COLO829 (cell line): Measurements from ENCODE around the gene OR2D2.
"Not testable (repeated sequence)": the region's sequence is repeated elsewhere in the genome, so short reads cannot be mapped to it uniquely, and the experiment has no call there.

Source experiments
- DNase-seq: peaks from one replicate; pipeline ENCODE4 v3.0.0; 2012; ENCODE audit warnings: low spot score

The OR2D2 gene, protein sequence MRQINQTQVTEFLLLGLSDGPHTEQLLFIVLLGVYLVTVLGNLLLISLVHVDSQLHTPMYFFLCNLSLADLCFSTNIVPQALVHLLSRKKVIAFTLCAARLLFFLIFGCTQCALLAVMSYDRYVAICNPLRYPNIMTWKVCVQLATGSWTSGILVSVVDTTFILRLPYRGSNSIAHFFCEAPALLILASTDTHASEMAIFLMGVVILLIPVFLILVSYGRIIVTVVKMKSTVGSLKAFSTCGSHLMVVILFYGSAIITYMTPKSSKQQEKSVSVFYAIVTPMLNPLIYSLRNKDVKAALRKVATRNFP

DNA sequence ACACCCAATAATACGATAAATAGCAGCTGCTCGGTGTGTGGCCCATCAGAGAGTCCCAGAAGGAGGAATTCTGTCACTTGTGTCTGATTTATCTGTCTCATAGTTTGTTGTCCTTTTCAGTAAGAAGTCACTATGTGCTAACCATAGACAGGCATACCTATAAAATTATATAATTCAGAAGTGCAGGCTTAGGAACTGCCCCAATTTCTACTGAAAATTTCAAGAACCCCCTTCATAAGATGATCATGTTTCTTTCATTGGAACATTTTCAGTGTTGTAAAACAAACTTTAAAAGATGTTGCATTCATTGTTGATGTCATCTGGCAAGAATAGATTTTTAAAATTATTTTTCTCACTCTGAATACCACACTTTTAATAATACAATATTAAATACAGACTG, at the start of gene OR2D2:
OR2D2 (minus strand) TSS at position 101 of the 400 bp plus-strand sequence; CDS start at position 101, 0 bp downstream.
- no peak for DNase-seq

DNA sequence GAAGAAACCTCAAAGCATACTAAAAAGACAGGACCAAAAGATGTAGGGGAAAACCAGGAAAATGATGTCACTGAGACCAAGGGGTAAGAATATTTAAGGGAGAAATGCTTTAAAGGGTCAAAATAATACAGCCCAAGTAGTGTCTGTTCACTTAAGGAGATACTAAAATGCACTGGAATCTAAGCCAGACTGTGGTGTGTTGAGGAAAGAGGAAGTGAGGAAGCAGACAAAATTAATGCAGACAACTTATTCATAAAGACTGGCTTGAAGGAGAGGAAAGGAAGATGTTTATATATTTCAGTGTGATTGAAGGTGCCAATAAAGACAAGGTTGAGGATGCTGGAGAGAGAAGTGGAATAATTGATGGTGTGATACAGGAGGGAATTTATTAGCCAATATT, 49.7 kb upstream of the OR2D2 start:
- no peak for DNase-seq

DNA sequence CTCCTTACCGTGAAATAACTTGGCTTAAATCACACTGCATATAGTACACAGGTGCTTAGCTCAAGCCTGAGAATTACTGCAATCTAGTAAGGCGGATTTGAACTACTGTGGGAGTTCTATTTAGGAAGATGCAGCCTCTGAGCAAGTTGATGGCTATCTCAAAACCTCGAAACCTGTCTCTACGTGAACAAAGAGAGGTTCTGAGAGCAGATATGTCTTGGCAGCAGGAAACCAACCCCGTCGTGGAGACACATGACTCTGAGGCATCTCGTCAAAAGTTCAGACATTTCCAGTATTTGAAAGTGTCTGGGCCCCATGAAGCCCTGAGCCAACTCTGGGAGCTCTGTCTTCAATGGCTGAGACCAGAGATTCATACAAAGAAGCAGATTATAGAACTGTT, 39.8 kb upstream of the OR2D2 start:
- no peak for DNase-seq

DNA sequence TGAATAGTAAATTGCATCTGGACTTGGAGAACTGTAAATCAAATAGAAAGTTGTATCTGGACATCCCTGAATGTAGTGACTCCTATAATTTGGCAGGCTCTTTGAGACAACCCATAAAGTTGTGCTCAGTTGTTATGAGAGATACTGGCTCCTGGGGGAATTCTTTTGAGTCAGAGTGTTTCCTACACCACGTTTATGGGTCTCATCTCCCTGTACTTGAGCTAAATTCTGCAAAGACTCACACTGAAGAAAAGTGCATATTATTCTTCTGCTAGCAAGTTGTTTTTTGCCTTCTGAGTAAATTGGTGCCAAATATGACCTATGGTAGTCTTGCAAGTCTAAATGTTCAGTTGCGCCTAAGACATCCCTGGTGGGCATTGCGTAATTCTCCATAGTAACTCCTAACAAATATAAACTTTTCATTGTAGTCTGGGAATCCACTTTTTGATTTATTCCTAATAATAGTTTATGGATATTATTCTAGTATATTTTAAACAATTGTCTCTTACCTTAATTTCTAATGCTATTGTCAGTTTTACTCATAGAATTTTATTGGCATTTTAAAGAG, 38.9 kb upstream of the OR2D2 start:
- DNase-seq, result no peak

DNA sequence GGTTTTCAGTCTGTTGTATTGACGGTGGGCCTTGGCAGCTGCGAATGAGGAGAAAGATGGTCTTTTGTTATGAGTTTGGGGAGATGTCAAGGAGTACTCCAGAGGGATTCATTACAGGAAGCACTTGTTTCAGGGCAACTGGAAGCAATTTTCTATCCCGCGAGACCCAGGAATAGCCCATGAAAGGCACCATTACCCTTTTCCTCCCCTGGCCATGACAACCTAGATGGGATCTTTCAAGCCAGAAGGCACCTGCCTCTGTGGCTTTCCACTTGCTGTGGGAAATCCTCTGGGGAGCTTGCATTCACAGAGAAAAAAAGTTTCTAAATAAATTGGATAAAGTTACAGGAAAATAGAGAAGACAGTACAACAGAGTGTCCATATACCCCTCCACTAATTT, 36.6 kb upstream of the OR2D2 start:
- DNase-seq, result no peak

DNA sequence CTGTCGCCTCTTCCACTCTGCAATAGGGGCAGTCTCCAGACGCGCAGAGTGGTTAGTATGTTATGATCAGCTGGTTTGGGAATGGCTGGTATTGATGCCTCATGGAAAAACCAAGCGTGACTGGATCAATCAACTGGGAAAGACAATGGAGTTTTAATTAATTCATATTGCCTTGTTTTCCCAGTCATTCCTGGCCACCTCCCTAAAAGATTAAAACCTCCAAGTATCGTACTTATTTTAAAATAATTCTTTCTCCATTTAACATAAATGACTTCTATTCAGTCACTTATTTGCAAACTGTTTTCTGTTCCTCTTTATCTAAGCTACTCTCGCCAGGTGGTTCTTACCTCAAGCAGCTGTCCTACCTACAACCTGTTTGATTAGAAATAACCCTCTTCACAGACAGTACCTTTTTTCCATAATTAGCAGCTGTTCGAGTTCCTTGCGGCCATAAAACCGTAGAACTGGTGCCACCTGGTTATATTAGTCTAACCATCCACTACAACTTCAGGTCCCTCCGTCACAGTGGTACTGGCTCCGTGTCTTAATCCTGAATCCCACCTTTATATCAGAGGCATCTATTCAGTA, 34.8 kb upstream of the OR2D2 start:
- DNase-seq, result no peak

DNA sequence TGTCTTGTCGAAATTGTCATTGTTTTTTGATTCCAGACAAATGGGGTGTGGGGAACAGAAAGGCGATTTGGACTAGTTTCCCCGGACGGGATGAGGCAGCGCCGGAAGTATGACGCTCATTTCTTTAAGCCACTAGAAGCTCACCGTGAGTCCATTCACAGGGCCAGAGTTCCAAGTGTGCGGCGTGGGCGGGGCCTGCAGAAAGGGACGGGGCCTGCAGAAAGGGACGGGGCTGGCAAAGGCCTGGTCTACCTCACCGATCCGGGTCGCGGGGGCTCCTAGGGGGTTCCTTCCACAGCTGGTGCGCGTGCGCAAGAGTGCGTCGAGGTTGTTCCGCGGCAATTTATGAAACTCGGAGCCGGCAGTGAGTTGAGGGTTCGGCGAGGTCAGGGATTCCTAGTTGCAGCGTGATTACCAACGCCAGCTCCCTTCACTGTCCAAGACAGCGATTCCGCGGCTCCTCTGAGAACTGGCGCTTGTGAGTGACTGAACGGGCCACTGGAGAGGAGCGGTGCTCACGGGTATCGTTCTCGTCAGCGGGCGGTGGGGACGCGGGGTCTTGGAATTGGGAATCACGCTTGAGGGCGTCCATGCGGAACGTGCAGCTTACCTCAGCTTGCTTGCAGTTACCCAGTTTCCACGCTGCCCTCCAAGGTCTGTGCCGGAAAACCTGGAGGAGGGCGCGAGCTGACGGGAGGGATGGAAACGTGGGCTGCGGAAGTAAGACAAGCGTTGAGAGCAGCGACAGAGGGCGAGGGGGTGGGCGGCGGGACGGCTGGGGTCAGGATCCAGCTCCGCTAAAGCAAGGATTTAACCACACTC, 34.1 kb upstream of the OR2D2 start, which contains the start of gene ZNF215:
ZNF215 (plus strand) TSS at position 219 of the 822 bp plus-strand sequence. CDS start 5,847 bp downstream, outside the sequence.
- peak; percentile 50 for DNase-seq

DNA sequence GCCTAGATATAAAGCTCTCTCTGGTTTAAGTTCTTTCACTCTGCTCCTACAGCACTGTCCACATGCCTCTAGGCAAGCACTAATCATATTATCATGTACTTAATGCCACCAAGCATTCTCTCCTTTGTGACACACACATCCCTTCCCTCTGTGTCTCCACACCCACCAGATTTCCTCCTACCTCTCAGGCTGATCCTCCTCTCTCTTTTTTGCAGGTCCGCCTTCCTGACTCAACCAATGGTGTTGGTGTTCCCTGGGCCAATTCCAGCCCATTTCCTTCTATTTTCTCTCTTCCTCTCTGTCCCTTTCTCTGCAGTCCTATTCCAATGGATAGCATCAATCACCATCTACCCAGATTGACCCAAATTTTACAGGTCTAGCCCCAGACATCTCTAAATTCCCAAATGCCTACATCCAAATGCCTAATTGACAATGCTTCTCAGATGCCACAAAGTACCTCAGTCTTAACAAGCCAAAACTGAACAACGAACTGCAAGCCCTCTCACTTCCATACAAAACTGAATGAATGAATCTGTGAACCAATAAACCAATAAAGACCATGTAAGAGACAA, 33.4 kb upstream of the OR2D2 start:
- DNase-seq, result no peak

DNA sequence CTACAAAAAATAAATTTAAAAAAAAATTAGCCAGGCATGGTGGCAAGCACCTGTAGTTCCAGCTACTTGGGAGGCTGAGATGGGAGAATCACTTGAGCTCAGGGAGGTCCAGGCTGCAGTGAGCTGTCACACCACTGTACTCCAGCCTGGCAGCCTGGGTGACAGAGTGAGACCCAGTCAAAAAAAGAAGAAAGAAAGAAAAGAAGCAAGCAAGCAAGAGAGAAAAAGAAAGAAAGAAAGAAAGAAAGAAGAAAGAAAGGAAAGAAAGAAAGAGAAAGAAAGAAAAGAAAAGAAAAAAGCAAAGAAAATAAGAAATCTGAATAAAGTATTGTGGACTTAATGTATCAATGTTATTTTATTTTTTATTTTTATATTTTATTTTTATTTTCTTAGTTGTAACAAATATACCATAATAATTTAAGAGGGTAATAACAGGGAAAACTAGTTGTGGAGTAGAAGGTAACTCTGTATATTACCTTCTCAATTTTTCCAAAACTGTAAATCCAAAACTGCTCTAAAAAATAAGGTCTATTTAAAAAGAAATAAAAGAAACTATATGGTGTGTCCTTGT, 32.8 kb upstream of the OR2D2 start:
- no peak for DNase-seq

DNA sequence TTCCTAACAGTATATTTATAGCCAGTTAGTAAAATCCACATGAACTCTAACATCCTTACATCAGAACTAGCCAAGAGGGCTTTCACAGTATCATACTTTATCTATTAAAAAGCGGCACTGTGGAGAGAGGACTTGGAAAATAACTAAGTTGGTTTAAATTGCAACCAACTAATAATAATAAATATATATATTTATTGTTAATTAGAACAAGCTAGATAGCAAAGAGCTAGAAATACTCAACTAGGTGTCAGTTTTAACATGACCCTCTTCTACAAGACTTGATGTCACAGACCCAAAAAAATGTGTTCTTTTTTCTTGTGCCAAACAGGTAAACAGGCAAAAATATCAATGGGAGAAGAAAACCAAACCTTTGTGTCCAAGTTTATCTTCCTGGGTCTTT, 28.4 kb upstream of the OR2D2 start, which contains the start of gene OR2D3:
OR2D3 (plus strand) TSS at position 301 of the 400 bp plus-strand sequence; CDS start at position 301, 0 bp downstream.
- no peak for DNase-seq

DNA sequence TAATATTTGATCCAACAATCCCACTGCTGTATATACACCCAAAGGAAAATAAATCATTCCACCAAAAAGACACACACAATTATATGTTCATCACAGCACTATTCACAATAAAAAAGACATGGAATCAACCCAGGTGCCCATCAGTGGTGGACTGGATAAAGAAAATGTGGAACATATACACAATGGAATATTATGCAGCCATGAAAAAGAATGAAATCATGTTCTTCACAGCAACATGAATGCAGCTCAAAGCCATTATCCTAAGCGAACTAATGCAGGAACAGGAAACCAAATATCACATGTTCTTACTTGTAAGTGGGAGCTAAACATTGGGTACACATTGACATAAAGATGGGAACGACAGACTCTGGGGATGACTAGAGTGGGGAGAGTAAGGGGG, 27.4 kb upstream of the OR2D2 start:
- no peak for DNase-seq

DNA sequence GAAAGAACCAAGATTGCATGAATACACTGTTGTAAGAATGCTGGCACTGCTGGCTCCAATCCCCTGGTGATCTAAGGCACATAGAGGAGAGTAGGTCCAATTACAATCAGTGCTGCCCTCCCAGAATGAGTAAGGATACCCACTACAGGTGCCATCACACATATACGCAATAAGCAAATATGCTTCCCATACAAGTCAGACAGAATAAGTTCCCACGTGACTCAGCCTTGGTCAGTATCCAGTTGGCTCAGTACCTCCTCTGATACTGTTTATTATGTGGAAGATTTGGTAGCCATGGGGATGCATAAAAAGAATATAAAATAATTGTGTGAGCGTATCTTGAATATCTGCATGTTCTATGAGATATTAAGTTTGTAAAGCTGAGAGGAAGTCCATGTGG, 19.6 kb upstream of the OR2D2 start:
- peak; percentile 8 for DNase-seq

DNA sequence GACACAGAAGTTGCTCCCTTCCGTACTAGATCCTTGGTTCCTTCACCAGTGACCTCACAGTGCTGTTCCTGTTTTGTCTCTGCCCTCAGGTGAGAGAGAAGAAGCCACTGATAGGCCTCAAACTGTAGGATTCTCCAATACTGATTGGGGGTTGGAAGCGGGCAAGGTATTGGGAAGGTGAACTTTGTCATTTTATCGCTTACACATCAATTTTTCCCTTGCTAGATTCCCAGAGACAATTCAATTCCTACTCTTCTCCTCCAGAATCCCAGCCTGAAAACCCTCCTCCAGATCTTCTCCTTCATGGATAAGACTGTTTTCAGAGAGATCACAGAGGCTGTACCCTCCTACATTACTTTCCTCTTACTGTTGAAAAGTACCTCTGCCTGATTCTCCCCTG, 19.1 kb upstream of the OR2D2 start:
- DNase-seq, result no peak

DNA sequence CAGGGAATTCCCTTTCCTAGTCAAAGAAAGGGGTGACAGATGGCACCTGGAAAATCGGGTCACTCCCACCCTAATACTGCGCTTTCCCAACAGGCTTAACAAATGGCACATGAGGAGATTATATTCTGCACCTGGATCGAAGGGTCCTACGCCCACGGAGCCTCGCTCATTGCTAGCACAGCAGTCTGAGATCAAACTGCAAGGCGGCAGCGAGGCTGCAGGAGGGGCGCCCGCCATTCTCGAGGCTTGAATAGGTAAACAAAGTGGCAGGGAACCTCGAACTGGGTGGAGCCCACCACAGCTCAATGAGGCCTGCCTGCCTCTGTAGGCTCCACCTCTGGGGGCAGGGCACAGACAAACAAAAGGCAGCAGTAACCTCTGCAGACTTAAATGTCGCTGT, 12.5 kb upstream of the OR2D2 start:
- DNase-seq, result not testable (repeated sequence)

DNA sequence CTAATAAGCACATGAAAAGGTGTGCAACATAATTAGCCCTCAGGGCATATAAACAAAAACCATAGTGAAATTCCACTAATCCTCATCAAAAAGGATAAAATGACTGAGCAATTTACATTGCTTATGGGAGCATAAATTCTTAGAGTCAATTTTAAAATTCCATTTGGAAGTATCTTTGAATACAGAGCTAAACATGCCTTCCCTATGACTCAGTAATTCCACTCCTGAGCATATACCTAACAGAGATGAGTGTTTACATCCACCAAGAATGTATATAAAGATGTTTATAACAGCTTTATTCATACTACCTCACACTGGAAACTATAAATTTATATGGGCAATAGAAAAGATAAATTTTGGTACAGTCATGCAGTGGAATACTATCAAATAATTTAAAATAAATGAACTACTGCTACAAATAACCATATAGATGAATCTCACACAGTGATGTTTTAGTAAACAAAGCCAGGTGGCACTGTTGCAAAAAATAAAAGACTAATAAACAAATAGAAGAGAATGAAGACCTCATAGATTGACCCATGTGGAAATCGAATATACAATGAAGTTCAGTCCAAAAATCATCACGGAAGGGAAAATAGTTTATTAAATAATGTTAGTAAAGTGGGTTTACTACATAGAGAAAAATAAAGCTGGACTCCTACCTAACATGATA, 8.2 kb upstream of the OR2D2 start:
- DNase-seq, result no peak

DNA sequence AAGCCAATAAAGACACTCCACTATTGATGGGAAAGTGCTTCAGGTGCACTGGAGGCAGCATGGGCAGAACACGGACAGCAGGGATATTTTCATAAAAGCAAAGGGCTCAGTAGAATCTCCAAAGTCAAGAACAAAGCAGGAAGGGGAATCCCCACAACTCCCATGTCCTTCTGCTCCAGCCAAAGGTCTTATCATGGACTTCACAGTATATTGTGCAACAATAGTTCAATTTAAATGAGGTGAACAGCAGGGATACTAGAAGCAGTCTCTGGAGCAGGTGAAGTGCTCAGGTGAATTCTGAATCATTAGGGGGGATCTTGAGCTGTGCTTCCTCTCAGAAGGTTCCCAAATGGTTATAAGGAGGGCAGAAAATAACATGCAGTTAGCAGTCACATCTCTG, 6.6 kb upstream of the OR2D2 start:
- DNase-seq, result no peak

DNA sequence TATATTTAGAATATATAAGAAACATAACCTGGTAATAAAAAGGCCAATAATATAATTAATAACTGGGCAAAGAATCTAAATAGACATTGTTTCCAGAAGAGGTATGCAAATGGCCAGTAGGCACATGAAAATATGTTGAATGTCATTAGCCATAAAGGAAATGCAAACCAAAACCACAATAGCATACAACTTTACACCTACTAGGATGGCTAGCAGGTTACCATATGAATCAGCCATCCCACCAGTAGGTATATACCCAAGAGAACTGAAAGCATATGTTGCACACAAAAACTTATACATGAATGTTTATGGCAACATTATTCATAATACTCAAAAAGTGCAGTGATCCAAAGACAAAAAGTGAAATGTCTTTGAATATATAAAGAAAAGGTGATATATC, 2.7 kb upstream of the OR2D2 start:
- no peak for DNase-seq

DNA sequence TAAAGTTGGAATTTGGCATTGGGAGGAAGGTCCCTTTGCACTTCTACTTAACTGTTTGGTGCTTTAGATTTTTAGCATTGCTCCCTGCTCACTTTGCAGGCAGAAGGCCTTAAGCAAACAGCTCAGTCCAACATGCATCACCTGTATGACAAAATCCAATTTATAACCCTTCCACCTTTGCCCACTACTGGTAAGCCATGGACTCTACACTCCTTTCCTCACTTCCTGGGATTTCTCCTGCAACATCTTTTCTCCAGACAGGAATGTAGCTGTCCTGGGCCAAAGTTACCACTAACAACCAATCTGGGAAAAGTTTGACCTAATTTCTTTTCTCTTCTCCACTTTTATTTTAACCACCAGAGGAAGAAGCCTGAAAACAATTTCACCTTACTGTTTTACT, 1.8 kb upstream of the OR2D2 start:
- no peak for DNase-seq

DNA sequence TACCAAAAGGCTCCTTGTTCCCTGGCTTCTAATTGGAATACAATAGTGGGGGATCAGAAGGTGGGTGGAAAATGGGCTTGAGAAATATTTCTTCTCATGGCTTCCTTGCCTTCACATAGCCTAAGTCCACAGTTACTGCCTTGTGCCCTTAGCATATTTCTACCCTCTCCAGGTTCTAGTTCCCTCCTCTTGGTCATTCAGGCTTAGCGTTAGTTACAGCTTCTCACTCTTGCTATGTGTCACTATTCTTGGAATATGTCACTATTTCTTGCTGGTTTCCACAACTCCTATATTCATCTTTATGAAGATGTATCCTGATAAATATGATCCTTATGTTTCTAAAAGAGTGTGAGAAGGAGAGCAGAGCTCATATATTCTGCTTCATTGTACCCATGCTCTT, 2.5 kb downstream of the OR2D2 start:
- DNase-seq, result no peak

DNA sequence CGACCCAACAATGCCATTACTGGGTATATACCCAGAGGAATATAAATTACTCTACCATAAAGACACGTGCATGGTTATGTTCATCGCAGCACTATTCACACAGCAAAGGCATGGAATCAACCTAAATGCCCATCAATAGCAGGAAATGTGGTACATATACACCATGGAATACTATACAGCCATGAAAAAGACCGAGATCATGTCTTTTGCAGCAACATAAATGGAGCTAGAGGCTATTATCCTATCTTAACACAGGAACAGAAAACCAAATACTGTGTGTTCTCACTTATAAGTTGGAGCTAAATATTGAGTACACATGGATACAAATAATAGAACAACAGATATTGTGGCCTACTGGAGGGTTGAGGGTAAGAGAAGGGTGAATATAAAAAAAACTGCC, 3.5 kb downstream of the OR2D2 start:
- no peak for DNase-seq

DNA sequence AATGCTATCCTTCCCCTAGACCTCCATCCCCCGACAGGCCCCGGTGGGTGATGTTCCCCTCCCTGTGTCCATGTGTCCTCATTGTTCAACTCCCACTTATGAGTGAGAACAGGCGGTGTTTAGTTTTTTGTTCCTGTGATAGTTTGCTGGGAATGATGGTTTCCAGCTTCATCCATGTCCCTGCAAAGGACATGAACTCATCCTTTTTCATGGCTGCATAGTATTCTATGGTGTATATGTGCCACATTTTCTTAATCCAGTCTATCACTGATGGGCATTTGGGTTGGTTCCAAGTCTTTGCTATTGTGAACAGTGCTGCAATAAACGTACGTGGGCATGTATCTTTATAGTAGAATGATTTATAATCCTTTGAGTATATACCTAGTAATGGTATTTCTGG, 4.6 kb downstream of the OR2D2 start:
- DNase-seq, result not testable (repeated sequence)
